ENCODE results near the gene SLIT1.
"Not testable (repeated sequence)": the region's sequence is repeated elsewhere in the genome, so short reads cannot be mapped to it uniquely, and the experiment has no call there.

The SLIT1 gene

DNA sequence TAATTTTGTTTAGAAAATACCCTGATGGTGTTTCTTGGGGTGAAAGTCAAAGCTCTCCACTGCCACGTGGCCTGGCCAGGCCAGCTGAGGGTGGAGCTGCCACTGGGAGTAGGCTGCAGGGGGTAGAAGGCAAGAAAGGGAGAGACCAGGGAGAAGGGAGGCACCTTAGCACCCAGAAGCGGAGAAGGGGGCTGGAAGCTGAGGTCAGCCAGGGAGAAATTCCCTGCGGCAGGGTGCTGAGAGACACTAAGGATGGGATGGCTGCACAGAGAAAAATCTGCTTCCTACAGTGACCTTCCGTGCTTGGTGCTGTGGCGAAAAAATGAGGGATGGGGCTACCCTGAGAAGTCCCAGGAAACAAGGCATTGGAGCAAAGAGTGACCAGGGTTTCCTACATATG is 143.7 kb downstream of the SLIT1 start:
- no peak for DNase-seq (ENCODE audit: low read depth)

DNA sequence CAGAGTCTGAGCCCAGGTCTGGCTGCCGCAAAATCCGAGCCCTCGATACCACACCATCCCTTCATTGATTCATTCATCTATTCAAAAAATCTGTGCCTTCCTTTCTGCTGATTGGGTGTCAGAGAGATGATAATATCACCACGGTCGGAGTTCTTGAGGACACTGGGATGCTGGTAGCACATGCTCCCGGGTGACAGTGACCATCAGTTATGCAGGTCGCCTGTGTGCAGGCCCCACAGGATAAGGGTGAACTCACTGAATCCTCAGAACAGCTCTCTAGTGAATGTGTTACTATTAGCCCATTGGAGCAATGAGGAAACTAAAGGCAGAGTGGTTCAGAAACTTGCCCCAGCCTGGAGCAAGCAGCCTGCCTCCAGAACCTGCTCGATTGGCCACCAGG is 145.1 kb downstream of the SLIT1 start:
- DNase-seq (ENCODE audit: low read depth): no peak

DNA sequence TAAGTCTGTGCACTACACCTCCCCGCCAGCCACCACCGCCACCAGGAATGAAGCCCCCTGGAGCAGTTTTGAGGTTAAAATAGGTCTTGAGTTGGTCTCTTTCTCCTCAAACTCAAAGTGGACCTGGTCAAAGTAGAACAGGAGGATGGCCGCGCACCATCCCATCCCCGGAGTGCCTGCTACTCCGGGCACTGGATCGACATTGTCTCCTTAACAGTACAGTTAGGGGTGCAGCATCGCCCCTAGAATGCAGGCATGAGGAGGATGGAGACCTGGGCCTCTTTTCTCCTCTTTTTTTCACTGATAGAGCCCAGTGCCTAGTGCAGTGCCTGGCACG is 145.5 kb downstream of the SLIT1 start:
- DNase-seq (ENCODE audit: low read depth): no peak

DNA sequence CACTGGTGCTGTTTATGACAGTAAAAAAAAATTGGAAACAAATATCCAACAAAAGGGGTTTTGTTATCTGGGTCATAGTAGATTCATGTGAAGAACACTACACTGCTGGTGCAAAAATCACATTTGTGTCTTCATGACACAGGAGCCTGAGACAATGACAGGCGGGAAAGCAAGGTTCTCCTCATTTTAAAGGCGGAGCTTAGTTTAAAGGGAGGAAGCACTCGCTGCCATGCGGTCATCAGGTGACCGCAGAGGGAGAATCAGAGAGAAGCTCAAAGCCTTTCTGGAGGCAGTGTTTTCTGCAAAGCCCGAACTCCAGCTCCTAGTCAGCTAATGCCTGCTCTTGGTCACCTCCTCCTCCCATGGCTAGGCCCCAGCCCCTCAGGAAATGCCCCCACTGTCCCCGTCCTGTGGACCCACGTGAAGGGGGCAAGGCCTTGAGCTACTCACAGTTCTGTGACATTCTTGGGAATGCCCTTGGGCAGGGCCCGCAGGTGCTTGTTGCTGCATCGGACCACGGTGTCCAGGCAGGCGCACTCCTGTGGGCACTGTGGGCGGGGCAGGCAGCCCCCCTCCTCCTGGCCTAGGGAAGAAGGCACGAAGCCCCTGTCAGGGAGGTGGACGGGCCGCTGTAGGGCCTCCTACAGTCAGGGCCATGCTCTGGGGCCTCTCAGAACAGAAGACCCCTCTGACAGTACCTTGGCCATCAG is 146.1 kb downstream of the SLIT1 start:
- DNase-seq (ENCODE audit: low read depth): no peak

DNA sequence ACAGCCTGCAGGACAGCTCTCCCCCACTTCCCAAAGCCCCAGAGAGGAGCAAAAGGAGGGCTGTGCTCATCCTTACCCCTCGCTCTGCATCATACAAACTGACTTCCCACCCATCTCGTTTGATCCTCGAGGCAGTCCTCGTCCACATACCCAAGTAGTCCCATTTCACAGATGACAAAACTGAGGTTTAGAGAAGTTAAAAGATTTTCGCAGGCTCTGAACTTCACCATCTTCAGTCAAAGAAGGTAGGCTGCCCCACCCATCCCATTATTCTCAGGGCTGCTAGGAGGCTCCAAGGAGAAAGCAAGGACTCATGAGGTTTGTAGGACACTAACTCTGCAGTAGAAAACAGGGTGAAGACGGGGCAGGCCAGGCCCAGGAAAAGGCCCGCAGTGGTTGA is 147.1 kb downstream of the SLIT1 start:
- no peak for DNase-seq (ENCODE audit: low read depth)

DNA sequence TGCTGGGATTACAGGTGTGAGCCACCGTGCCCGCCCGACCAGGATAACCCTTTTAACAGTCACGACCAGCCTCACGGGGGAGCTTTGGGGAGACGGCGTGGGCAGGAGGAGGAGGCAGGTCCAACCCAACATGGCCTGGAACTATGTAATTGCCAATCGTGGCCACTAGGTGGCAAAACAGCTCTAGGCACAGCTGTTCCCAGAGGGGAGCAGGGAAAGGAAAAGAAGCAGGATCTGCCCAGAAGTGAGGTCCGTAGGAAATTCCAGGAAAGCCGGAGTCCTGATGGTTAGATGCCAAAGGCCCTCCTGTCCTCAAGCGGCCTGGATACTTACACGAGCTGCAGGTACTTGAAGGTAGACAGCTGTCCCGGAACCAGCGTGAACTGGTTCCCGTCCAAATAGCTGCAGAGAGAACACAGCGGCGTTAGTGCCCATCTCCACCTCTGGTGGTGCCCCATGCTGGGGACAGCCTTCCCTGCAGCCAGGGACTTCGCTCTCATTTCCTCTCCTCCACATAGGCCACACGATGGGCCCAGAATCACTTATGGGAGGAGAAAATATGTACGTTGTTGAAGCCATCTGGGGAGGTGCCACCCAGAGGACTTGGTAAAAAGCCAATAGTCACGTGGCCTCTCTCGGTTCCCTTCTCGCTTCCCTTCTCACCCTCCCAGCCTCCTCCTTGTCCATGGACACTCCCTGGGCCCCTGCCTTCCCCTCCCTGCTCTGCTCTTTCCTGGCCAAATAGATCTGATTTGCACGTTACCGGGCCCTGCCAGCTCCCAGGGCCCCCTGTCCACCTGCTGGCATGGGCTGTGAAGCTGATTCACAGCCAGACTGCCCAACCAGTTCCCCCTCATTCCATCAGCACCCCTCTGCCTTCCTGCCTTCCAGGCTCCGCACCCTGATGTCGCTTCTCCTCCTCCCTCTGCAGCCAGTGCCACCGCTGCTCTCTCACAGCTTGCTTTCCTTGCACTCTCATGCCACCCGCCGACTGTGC is 148.1 kb downstream of the SLIT1 start:
- DNase-seq (ENCODE audit: low read depth): peak; percentile 48

DNA sequence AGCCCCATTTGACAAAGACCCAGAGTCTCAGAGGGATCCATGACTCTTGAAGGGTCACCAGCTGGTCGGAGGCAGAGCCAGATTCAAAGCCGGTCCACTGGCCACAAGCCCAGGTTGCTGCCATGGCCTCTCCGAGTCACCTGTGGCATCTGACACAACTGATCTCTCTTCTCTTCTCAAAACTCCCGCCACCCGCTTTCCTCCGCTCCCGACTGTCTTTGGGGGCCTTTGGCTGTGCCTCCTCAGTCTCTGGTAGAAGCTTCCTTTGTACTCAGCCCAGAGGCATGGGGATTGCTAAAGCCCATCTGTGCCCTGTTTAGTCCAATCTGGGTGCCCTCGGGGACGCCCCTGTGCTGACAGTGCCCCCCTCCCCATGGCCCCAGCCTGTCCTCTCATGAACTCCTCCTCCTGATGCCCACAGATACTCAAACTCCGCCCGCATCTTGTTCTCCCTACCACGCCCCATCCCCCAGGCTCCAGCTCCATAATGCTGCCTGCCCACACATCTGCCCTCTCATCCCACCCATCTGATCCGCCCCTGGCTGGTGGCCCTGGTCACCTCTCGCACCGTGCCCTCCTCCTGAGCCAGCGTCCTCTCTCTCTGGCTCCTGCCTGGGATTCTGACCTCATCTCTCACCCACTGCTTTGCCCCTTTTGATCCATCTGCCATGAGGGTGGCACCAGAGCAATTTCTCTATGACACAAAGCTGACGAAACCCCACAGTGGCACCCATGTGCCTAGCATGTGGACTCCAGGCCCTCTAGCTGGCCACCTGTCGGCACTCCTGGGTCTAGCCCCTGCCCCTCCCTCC is 150.6 kb downstream of the SLIT1 start:
- DNase-seq (ENCODE audit: low read depth): no peak

DNA sequence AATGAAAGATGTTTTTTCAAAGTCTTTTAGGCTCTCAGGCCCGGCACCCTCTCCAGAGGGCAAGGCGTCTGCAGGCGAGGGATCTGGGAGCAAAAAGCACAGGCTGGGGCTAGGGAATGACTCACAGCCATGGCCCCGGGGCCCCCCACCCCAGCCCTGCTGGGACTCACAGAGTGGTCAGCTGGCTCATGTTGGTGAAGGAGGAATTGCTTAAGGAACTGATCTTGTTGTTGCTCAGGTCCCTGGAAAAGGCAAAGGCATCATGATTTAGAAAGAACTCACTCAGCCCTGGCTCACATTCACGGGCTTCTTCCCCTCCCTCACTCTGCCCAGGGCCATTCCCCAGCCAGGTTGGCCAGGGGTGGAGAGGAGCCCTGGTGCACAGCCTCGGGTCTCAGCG is 151.5 kb downstream of the SLIT1 start:
- DNase-seq (ENCODE audit: low read depth): no peak

DNA sequence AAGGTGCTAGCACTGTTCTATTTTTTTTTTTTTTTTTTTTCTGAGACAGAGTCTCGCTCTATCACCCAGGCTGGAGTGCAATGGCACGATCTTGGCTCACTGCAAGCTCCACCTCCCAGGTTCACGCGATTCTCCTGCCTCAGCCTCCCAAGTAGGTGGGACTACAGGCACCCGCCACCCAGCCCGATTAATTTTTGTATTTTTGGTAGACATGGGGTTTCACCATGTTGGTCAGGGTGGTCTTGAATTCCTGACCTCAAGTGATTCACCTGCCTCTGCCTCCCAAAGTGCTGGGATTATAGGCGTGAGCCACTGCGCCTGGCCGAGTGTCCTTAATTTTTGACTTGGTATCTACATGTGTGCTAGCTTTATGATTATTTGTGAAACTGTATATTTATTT is 151.9 kb downstream of the SLIT1 start:
- not testable (repeated sequence) for DNase-seq (ENCODE audit: low read depth)

DNA sequence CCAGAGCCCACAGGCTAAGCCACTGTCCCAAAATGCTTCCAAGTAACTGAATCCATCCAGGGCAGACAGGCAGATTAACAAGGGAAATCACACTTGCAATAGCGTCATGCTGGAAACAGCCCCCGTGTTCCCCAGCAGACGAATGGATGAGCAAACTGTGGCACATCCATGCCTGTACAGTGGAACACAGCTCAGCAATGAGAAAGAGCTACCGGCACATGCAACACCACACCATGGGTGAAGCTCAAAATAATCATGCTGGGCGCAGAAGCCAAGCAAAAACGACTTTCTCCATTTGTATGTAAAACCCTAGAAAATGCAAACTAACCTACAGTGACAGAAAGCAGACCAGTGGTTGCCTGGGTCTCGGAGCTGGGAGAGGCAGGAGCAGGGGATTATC is 153.1 kb downstream of the SLIT1 start:
- no peak for DNase-seq (ENCODE audit: low read depth)

DNA sequence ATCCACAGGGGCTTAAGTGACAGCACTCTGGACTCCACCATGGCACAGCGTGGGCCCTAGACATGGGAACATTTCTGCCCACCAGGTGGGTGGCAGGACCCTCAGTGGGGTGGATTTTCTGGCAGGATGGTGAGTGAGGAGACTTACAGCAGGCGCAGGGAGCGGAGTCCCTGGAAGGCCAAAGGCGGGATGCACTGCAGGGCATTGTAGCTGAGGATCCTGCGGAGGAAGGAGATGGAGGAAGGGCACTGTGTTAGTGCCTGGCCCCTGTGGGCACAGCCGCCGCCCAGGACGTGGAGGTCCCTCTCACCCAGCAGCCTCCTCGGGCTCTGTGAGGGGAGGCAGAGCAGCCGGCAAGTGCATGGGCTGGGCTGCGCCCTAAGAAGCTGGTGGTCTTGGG is 154.3 kb downstream of the SLIT1 start:
- DNase-seq (ENCODE audit: low read depth): no peak

DNA sequence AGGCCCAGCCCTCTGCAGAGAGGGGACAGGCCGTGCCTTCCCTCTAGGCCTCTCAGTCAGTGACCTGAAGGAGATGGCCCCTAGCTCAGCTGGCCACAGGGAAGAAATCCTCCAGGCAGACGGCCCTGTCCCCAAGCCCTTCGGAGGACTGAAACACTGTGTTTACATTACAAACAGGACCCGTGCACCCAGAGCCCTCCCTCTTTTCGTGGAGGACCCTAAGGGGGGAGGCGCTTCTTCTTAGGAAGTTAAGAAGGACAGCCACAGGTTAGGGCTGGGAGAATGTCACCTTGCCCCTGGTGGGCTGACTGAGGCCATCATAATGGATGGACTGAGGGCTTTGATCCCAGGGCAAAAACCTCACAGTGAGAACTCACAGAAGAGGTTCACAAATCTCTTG is 154.9 kb downstream of the SLIT1 start:
- DNase-seq (ENCODE audit: low read depth): no peak

DNA sequence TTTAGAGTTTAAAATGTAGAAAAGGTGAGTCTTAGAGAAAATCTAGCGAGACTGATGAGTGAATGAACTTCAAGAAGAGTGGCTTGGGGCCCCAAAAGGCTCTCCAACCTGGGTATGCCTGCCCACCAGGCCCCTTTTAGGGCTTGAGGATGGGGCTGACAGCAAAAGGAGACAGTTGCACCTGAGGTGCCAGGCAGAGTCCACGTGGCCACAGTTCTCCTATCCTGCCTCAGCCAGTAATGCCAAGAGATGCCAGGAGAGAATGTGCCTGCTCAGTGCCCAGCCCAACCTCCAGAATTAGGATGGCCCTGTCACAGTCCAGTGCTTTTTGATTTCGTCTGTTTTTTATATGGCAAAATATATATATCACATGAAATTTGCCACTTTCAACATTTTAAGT is 156.5 kb downstream of the SLIT1 start:
- DNase-seq (ENCODE audit: low read depth): no peak

DNA sequence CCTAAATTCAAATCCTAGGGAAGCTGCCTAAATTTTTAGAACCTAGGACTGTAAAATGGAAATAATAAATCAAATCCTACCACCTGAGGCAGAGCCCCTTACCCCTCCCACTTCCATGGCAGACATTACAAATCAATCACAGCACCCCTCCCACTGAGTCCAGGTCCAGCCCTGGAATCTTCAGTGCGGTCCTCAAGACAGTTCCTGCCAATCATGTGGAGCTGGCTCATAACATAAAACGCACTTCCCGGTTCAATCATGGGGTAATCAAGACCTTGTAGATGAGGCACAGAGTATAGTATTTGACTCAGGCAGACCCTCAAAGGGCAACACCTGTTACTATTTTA is 157.0 kb downstream of the SLIT1 start:
- no peak for DNase-seq (ENCODE audit: low read depth)

DNA sequence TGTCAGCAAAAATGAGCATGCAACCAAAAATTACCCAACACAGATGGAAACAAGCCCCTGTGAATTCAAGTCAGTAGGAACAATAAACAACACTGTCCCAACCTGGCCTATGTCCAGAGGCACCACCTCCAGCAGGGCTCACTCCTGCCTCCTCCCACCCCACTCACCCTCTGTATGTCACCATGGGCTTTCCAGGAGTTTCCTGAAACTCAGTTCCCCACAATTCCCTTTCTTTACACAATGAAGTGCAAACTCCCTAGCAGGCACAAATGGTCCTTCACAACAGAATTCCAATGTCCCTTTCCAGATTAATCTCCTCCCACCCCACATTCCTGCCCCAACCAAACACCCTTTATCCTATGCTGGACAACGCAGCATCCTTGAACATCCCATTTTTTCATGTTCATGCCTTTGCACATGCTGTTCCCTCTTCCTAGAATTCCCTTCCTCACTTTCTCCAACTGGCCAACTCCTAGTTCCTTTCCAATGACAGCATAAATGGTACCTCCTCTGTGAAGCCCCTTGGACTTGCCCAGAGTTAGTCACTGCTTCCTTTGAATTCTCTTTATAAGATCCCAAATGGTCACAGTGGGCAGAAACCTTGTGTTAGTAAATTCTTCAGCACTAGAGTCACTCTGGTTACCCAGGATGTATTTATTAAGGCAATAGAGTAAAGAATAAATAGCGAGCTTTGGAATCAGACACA is 157.5 kb downstream of the SLIT1 start:
- DNase-seq (ENCODE audit: low read depth): no peak

DNA sequence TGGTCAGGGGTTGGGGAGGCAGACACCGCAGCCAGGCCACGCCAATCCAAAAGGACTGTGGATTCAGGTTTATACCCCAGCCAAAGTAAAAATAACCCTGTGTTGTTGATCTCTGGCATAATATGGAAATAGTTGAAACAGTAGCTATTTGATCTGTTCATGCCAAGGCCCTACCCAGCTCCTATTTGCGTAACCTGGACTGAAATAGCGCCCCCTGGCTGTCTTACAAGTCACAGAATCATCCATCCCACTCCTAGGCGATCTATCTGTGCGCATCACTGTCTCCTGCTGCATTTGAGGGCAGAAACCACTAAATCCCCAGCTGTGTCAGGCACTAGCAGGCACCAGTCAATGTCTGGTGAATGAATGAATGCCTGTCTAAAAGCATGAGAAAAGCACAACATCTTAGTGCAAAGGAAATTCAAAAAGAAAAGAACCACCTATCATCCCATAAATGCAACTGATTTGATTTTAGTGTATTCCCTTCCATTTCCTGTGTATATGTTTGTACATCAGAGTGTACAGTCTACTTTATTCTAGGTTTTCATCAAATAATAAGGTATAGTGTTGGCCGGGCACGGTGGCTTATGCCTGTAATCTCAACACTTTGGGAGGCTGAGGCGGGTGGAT is 160.0 kb downstream of the SLIT1 start:
- DNase-seq (ENCODE audit: low read depth): peak; percentile 32

DNA sequence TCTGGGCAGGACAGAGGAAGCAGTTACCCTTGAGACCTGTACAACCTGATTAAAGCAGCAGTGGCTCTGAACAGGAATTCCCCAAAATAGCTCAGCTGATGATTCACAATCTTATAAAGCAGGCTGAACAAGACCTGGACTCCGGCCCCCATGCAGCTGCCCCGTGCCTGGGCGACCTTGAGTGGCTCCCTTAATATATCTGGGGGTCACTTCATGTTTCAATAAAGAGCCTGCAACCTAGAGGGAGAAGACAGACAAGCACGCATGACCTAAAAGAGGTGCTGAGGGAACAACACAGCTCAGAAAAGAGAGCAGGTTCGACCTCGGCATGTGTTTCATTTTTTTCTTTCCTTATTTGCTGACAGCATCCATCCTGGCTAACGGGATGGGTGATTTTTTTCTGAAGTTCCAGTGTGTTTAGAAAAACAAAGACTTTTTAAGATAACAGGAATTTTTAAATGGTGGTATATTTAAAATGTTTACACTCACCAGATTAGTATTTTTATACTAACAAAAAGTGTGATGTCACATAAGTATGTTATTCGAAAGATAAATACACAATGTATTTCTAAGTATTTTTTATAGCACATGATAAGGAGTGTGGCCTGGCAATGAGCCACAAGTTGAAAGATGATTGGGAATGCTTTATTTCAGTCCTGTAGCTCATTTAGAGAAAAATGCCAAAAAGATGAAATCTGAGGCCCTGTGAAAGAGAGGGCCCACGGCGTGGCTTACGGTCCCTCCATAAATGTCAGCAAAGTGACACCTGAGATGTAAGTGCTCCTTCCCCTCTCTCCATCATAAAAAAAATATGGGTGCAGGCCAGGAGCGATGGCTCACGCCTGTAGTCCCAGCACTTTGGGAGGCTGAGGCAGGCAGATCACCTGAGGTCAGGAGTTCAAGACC is 161.3 kb downstream of the SLIT1 start:
- no peak for DNase-seq (ENCODE audit: low read depth)

DNA sequence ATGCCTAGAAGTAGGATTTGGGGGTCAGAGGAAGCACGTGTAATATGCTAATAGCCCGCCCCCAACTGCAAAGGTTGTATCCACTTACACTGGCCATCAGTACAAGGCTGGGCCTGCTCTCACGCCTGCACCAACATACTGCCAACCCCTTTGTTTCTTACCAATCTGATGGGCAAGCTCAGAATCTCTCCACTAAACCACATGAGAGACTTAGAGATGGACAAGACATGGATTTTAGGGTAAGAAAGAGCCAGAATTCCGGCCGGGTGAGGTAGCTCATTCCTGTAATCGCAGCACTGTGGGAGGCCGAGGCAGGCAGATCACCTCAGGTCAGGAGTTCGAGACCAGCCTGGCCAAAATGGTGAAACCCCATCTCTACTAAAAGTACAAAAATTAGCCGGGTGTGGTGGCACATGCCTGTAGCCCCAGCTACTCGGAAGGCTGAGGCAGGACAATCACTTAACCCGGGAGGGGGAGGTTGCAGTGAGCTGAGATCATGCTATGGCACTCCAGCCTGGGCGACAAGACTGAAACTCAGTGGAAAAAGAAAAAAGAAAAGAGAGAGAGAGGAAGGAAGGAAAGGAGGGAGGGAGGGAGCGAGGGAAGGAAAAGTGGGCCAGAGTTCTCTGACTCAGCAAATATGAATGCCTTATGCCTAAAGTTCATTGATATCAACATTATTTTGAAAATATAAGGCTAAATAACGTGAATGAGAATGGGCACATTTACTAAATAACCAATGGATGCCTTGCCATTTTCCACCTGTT is 162.2 kb downstream of the SLIT1 start:
- DNase-seq (ENCODE audit: low read depth): no peak

DNA sequence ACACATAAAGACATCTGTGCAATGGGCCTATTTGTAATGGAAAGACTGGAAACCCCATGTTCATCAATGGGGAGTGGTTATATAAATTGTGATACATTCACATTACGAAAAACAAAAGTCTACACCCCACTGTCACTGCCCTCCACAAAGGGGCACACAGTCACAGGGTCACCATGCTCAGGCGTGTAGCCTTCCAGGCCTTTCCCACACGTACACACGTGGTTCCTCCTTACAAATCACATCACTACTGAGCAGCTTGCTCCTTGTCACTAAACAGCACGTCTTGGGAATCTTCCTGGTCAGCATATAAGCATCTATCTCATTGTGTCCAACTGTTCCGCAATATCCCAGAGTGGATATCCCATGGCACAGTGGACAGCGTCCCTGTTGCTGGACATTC is 163.1 kb downstream of the SLIT1 start:
- DNase-seq (ENCODE audit: low read depth): no peak
